Measurements from ENCODE around the gene IL10RA. TPM values are rescaled to one million over a fixed set of nuclear protein-coding genes. Genes with fewer than 3 reads are reported as not detected.

IL10RA gene
- total RNA-seq, 1 experiment from 2014 or later: 0.41 TPM

DNA sequence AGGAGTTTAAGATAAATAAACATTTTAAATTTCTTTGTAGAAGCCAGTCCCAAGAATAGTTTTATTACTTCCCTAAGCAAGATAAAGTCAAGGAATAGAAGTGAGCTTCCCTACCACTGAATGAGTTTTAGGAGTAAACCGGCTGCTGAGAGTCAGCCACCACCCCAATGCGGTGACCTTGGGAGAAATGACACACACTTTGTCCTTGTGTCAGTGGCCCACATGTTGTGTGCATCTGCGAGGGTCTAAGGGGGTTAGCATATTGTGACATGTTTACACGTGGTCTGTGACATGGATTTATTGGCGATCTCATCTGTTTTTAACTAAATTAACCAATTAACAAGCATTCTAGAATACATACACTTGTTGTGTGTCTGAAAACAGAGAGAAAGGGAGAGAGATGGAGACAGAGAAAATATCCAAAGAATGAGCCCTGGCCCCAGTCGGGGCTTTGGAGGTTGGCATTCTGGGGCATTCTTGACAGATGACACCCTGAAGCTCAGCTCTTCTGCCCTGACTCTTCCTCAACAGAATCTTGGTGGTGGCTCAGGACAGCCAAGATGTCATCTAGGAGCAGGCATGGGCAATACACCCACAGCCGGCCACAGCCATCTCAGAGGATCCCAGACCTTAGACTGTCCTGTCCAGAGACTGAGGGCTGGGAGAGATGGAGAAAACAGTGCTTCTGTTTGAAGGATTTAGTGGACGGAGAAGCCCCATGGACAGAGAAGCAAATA is 60.9 kb downstream of the IL10RA start:
- H3K9me3 ChIP-seq (ENCODE audit: control insufficient read depth, insufficient read depth, low read depth, low read length): no peaks in the 10 kb centered on the region
- no TSS peak for BruUV-seq (replicated peaks)

DNA sequence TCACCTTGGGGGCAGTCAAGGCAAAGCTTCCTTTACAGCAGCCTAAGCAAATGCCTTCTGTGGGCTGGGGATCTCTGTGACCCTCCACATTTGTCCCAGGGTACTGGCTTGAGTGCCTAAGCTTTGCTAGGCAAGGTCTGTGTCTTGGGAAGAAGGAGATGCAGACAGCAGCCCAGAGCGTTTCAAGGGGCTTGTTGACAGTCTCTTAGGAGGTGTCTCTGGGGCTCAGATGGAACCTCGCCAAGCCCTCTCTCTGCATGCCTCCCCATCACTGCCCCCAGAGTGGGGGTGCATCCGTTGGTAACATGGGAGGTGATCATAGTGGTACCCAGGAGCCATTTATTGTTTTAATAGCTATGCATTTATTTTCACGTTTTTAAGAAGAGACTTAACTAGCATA is 61.6 kb downstream of the IL10RA start:
- no peak for DNase-seq (ENCODE audit: low read depth, low spot score)
- Histone ChIP-seq H3K4me1 (ENCODE audit: control insufficient read depth, insufficient read depth, low read length) (no peaks in the 10 kb centered on the region), H3K27me3 (ENCODE audit: control insufficient read depth, insufficient read depth, low read length) (peaks cover 33% of the 10 kb centered on the region), H3K36me3 (ENCODE audit: control insufficient read depth, insufficient read depth, low read length) (no peaks in the 10 kb centered on the region), H3K4me3 (ENCODE audit: low read depth in 2 of 2, low read length in 2 of 2) (no peak overlapping the region), H3K9me3 (ENCODE audit: control insufficient read depth, insufficient read depth, low read depth, low read length) (no peaks in the 10 kb centered on the region), H3K27ac (ENCODE audit: low read length) (no peak overlapping the region)
- CTCF ChIA-PET: no interaction called here
- in situ Hi-C loops (cut with HindIII; ENCODE audit: low pct_unique_long_range_greater_than_20kb, low sequenced_read_pairs) (no loop called here), intact Hi-C loops (cut with micrococcal nuclease; ENCODE audit: unreplicated experiment) (no loop called here)
- no peak for ATAC-seq
- no TSS peak for BruUV-seq (replicated peaks)
- no peak for TF ChIP-seq POLR2AphosphoS5 (IDR thresholded peaks at IDR 0.05; ENCODE audit: low read depth, low read length)
- no peak for TF ChIP-seq SIN3A (IDR thresholded peaks at IDR 0.05; ENCODE audit: borderline replicate concordance, insufficient read depth, low read depth, low read length)
- no peak for TF ChIP-seq TCF7L2 (IDR thresholded peaks at IDR 0.05; ENCODE audit: low read depth, low read length)
- TF ChIP-seq REST (IDR thresholded peaks at IDR 0.05; ENCODE audit: insufficient read depth in 1 of 2, low read depth in 2 of 2, low read length in 1 of 2): no peak
- TF ChIP-seq CTCF (IDR thresholded peaks at IDR 0.05): no peak
- POLR2A ChIA-PET: no interaction called here

More for the DNA sequence above, 60.9 kb downstream of the IL10RA start:
- ChIA-PET POLR2A (no interaction called here), CTCF (interaction anchor here (0.6 kb wide), 1 partner anchor 79 kb away, joined by 7 read pairs; no protein-coding TSS in a partner anchor)
- TF ChIP-seq TCF7L2 (IDR thresholded peaks at IDR 0.05; ENCODE audit: low read depth, low read length) (no peak), POLR2AphosphoS5 (IDR thresholded peaks at IDR 0.05; ENCODE audit: low read depth, low read length) (no peak), CTCF (IDR thresholded peaks at IDR 0.05) (no peak)
- Histone ChIP-seq H3K27ac (ENCODE audit: low read length) (no peak overlapping the region), H3K36me3 (ENCODE audit: control insufficient read depth, insufficient read depth, low read length) (no peaks in the 10 kb centered on the region), H3K4me1 (ENCODE audit: control insufficient read depth, insufficient read depth, low read length) (no peaks in the 10 kb centered on the region), H3K27me3 (ENCODE audit: control insufficient read depth, insufficient read depth, low read length) (peaks cover 35% of the 10 kb centered on the region), H3K4me3 (ENCODE audit: low read depth in 2 of 2, low read length in 2 of 2) (no peak overlapping the region)
- in situ Hi-C loops (cut with HindIII; ENCODE audit: low pct_unique_long_range_greater_than_20kb, low sequenced_read_pairs): no loop called here
- intact Hi-C loops (cut with micrococcal nuclease; ENCODE audit: unreplicated experiment): no loop called here
- ATAC-seq (no peak), DNase-seq (ENCODE audit: low read depth, low spot score) (no peak)

Measured in Panc1 (cell line).